GM10266 (cell line): ENCODE measurements around the gene PPP1R26.
A peak's percentile ranks its signal among the peaks of the same experiment; 100 is the strongest.

Source experiments
- DNase-seq: peaks from one replicate; pipeline ENCODE4 v3.0.0; 2012; ENCODE audit errors: extremely low spot score
- CTCF ChIP-seq: IDR thresholded peaks from 2 replicates; pipeline ENCODE4 v1.5.1; 2012; ENCODE audit warnings: mild to moderate bottlenecking, low read depth; ENCODE audit not compliant: control insufficient read depth, insufficient read depth; ENCODE audit errors: missing control alignments

PPP1R26 gene

GRCh38 chr9:135504262-135505243 is 25.0 kb downstream of the PPP1R26 start:
- peak; percentile 73 for DNase-seq
- TF ChIP-seq CTCF = peak; percentile 88

- no peak for TF ChIP-seq CTCF
Measured at GRCh38 chr9:135505406-135506187, 26.0 kb downstream of the PPP1R26 start.

GRCh38 chr9:135506327-135507103 is 26.9 kb downstream of the PPP1R26 start:
- DNase-seq = no peak
- no peak for TF ChIP-seq CTCF

More at GRCh38 chr9:135505406-135506187, 26.0 kb downstream of the PPP1R26 start:
- DNase-seq = no peak

- TF ChIP-seq CTCF = no peak
- no peak for DNase-seq
Measured at GRCh38 chr9:135507104-135508035, 27.8 kb downstream of the PPP1R26 start.

- DNase-seq = no peak
- no peak for TF ChIP-seq CTCF
Measured at GRCh38 chr9:135508211-135508820, 28.7 kb downstream of the PPP1R26 start.

GRCh38 chr9:135509458-135509857 is 29.9 kb downstream of the PPP1R26 start:
- no peak for TF ChIP-seq CTCF
- DNase-seq = no peak
